Body of pancreas (tissue), 4 donors: ENCODE data around the gene NDST3.

Experiments used
- POLR2A ChIP-seq, 3 donors: fragments of 450-650 bp; IDR thresholded peaks; one replicate each; pipeline ENCODE4 v1.6.1; 2016; ENCODE audit warnings: antibody characterized with exemption in 3 of 3, mild to moderate bottlenecking in 2 of 3
- TF ChIP-seq, protein P1 (sequence below), 7 experiments: fragments of 450-650 bp in 4 of 7; fragments of 200-600 bp in 3 of 7; sonication (generic) in 3 of 7; IDR thresholded peaks; one replicate each; pipeline ENCODE4 v1.5.1; 2016 to 2019; ENCODE audit warnings: antibody characterized with exemption in 7 of 7

DNA sequence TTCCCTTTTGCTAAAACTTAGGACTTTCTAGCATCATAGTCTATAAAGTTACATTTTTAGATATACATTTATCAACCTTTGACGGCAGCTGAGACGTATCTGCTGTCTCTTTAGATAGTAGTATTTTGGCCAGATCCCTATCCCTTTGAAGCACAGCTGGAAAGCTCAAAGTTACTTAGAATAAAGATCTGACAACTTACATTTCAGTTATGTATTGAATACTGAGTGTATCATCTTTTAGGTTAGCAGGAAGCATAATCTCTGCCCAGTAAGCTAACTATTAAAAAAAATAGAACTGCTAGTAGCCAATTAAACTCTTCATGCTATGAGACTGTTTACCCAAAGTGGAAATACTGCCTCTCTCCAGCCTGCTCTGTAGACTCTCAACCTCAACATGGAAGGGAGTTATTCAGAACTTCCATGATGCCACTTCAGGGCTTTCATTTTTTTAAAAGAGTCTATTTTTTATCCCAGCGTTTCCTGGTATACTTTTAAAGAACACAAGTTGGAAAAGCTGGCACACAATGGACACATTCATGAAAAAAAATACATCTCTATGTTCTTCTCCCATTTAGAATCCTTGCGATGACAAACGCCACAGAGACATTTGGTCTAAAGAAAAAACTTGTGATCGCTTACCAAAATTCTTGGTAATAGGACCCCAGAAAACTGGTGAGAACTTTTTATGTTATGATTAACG, 192.2 kb downstream of the NDST3 start:
- TF ChIP-seq, protein P1, sequence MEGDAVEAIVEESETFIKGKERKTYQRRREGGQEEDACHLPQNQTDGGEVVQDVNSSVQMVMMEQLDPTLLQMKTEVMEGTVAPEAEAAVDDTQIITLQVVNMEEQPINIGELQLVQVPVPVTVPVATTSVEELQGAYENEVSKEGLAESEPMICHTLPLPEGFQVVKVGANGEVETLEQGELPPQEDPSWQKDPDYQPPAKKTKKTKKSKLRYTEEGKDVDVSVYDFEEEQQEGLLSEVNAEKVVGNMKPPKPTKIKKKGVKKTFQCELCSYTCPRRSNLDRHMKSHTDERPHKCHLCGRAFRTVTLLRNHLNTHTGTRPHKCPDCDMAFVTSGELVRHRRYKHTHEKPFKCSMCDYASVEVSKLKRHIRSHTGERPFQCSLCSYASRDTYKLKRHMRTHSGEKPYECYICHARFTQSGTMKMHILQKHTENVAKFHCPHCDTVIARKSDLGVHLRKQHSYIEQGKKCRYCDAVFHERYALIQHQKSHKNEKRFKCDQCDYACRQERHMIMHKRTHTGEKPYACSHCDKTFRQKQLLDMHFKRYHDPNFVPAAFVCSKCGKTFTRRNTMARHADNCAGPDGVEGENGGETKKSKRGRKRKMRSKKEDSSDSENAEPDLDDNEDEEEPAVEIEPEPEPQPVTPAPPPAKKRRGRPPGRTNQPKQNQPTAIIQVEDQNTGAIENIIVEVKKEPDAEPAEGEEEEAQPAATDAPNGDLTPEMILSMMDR (IDR thresholded peaks at IDR 0.05), result no peak
- TF ChIP-seq POLR2A (IDR thresholded peaks at IDR 0.05), result no peak
